Endothelial cell (in vitro differentiated cells): ENCODE data around the gene KRTAP20-3. TPM values are rescaled to one million over a fixed set of nuclear protein-coding genes. Genes with fewer than 3 reads are reported as not detected.

Experiments
- DNase-seq: peaks from one replicate; pipeline ENCODE4 v3.0.0; 2021; ENCODE audit warnings: low spot score
- H3K27ac Mint-ChIP-seq: one replicate; pipeline ENCODE4 v1.8.0; 2021; ENCODE audit warnings: mixed read lengths, inconsistent platforms; ENCODE audit not compliant: unreplicated experiment
- H3K27me3 Mint-ChIP-seq: one replicate; pipeline ENCODE4 v1.8.0; 2021; ENCODE audit warnings: mild to moderate bottlenecking, moderate library complexity, mixed read lengths, inconsistent platforms; ENCODE audit not compliant: unreplicated experiment
- H3K36me3 Mint-ChIP-seq: one replicate; pipeline ENCODE4 v1.8.0; 2021; ENCODE audit warnings: mild to moderate bottlenecking, low read depth, mixed read lengths, inconsistent platforms; ENCODE audit not compliant: unreplicated experiment
- H3K4me1 Mint-ChIP-seq: one replicate; pipeline ENCODE4 v1.8.0; 2021; ENCODE audit warnings: mild to moderate bottlenecking, mixed read lengths, inconsistent platforms; ENCODE audit not compliant: unreplicated experiment
- H3K4me3 Mint-ChIP-seq: one replicate; pipeline ENCODE4 v1.8.0; 2021; ENCODE audit warnings: mild to moderate bottlenecking, mixed read lengths, inconsistent platforms; ENCODE audit not compliant: unreplicated experiment
- H3K9me3 Mint-ChIP-seq: one replicate; pipeline ENCODE4 v1.8.0; 2021; ENCODE audit warnings: mixed read lengths, inconsistent platforms; ENCODE audit not compliant: unreplicated experiment
- total RNA-seq: library from RNA; stranded (reverse); fragmentation: NEBNext Ultra II Directional; extraction: Animal tissue kit (Norgen Biotek cat#: 25700); gene quantifications from one replicate; pipeline ENCODE4 v1.2.1, GENCODE V29; 2021; ENCODE audit not compliant: unreplicated experiment
- TF ChIP-seq, protein P1 (sequence below): fragments of 200-600 bp; sonication (generic); IDR thresholded peaks from one replicate; pipeline ENCODE4 v1.5.0; 2021; ENCODE audit warnings: antibody characterized with exemption; ENCODE audit not compliant: unreplicated experiment

Gene KRTAP20-3
- total RNA-seq, 1 donor from 2014 or later, result not detected

DNA sequence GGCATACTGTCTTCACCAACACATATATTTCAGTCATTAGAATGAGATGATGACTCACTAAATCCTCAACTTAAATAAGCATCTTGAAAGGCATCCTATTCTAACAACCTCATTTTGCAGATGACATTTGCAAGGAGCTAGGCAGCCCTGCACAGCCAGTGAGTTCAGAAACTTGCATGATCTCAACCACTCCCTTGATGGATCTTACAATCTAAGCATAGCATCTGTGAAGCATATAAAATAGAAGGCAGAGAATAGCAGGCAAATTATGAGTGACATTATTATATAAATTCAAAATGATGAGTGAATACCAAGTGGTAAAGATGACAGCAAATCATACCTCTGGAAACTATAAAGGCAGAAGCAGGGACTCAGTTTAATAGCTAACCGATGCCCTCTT, 31.6 kb downstream of the KRTAP20-3 start:
- TF ChIP-seq, protein P1, sequence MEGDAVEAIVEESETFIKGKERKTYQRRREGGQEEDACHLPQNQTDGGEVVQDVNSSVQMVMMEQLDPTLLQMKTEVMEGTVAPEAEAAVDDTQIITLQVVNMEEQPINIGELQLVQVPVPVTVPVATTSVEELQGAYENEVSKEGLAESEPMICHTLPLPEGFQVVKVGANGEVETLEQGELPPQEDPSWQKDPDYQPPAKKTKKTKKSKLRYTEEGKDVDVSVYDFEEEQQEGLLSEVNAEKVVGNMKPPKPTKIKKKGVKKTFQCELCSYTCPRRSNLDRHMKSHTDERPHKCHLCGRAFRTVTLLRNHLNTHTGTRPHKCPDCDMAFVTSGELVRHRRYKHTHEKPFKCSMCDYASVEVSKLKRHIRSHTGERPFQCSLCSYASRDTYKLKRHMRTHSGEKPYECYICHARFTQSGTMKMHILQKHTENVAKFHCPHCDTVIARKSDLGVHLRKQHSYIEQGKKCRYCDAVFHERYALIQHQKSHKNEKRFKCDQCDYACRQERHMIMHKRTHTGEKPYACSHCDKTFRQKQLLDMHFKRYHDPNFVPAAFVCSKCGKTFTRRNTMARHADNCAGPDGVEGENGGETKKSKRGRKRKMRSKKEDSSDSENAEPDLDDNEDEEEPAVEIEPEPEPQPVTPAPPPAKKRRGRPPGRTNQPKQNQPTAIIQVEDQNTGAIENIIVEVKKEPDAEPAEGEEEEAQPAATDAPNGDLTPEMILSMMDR, result no peak
- Mint-ChIP-seq H3K36me3 (no peaks in the 10 kb centered on the region), H3K9me3 (no peaks in the 10 kb centered on the region), H3K27me3 (peaks cover 1% of the 10 kb centered on the region), H3K4me1 (no peaks in the 10 kb centered on the region), H3K4me3 (no peak overlapping the region), H3K27ac (no peak overlapping the region)
- no peak for DNase-seq

DNA sequence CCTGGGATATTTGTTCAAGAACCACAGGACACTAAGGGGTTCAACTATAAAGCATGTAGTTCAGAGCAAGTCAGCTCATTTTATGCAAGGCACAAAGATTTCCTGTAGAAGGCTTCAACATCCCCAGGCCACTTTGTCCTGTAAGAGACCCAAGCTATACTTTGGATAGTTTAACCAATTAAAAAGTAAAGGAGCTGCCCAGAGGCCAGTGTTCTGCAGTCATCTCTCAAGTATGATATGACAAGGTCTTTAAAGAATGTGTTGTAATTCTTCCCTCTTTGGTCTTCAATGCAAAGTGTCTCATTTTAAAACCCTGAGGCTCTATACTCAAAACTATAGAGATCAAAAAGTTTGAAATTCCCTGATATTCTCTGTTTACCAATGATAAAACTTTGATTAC, 34.1 kb downstream of the KRTAP20-3 start:
- no peak overlapping the region for H3K4me3 Mint-ChIP-seq
- TF ChIP-seq, protein P1, result no peak
- H3K27me3 Mint-ChIP-seq, result no peaks in the 10 kb centered on the region
- no peak for DNase-seq
- no peak overlapping the region for H3K27ac Mint-ChIP-seq
- H3K4me1 Mint-ChIP-seq, result no peaks in the 10 kb centered on the region
- no peaks in the 10 kb centered on the region for H3K9me3 Mint-ChIP-seq
- H3K36me3 Mint-ChIP-seq, result no peaks in the 10 kb centered on the region

DNA sequence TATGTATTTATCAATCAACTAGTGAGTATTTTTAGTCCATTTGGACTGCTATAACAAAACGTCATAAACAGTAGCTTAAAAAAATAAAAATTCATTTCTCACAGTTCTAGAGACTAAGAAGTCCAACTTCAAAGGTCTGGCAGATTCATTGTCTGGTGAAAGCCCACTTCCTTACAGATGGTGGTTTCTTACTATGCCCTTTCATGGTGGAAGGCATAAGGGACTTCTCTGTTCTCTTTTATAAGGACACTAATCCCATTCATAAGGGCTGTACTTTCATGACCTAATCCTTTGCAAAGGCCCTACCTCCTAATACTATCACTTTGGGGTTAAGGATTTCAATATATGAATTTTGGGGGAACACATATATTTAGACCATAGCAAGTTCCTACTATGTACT, 37.9 kb downstream of the KRTAP20-3 start:
- Mint-ChIP-seq H3K36me3 (no peaks in the 10 kb centered on the region), H3K4me3 (no peak overlapping the region), H3K9me3 (no peaks in the 10 kb centered on the region), H3K4me1 (no peaks in the 10 kb centered on the region), H3K27me3 (no peaks in the 10 kb centered on the region), H3K27ac (no peak overlapping the region)
- TF ChIP-seq, protein P1, result no peak
- DNase-seq, result no peak

DNA sequence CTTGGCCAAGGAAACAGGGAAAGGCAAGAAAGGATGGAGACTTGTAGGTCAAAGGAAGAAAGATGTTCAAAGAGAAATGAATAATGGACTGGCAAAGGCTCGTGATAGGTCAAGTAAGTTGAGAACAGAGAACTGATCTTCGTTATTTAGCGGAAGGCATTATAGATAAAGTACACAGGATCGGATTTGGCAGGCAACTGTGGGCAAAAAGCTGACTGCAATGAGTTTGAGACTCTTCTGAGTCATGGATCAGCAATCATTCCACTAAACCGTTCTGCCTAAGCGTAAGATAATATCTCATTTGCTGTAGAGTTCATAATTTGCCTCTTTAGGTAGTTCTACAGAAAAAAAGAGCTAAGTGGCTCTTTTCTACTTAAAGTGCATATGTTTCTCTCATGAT, 41.8 kb downstream of the KRTAP20-3 start:
- H3K4me1 Mint-ChIP-seq, result no peaks in the 10 kb centered on the region
- DNase-seq, result no peak
- H3K27me3 Mint-ChIP-seq, result no peaks in the 10 kb centered on the region
- no peaks in the 10 kb centered on the region for H3K36me3 Mint-ChIP-seq
- no peak overlapping the region for H3K4me3 Mint-ChIP-seq
- H3K9me3 Mint-ChIP-seq, result no peaks in the 10 kb centered on the region
- TF ChIP-seq, protein P1, result no peak
- H3K27ac Mint-ChIP-seq, result no peak overlapping the region

DNA sequence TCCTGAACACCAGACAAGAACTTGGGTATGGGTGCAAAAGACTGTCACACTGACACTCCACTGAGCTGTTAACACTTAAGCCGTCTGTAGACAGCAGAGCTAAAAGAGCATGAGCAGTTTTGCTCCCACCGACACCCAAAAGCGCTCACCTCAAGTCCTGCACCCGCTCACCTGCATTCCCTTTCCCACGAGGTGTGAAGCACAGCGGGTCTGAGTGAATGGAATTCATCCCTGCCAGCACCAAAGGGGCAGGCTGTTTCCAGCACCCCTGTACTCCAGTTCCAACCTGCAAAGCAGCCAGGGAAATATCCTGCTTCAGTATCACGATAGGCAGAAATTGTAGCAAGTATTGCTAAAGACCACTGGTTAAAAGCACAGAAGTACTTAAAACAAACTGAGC, 47.2 kb downstream of the KRTAP20-3 start:
- Mint-ChIP-seq H3K9me3 (no peaks in the 10 kb centered on the region), H3K36me3 (no peaks in the 10 kb centered on the region), H3K4me3 (no peak overlapping the region), H3K27me3 (peaks cover 5% of the 10 kb centered on the region), H3K27ac (no peak overlapping the region), H3K4me1 (no peaks in the 10 kb centered on the region)
- DNase-seq, result no peak
- TF ChIP-seq, protein P1, result no peak

Other genes with a start within 250 kb of the KRTAP20-3 start
- not detected for gene KRTAP13-1, start 246.8 kb upstream of the KRTAP20-3 start, total RNA-seq
- gene KRTAP13-3, start 216.9 kb upstream of the KRTAP20-3 start, total RNA-seq, result not detected
- gene KRTAP13-4, start 212.6 kb upstream of the KRTAP20-3 start, total RNA-seq, result not detected
- gene KRTAP15-1, start 202.6 kb upstream of the KRTAP20-3 start, total RNA-seq, result not detected
- not detected for gene KRTAP19-1, start 162.5 kb upstream of the KRTAP20-3 start, total RNA-seq
- gene KRTAP19-2, start 155.4 kb upstream of the KRTAP20-3 start, total RNA-seq, result not detected
- not detected for gene KRTAP19-3, start 150.9 kb upstream of the KRTAP20-3 start, total RNA-seq
- gene KRTAP19-4, start 145.7 kb upstream of the KRTAP20-3 start, total RNA-seq, result not detected
- not detected for gene KRTAP19-5, start 140.7 kb upstream of the KRTAP20-3 start, total RNA-seq
- gene KRTAP19-6, start 101.0 kb upstream of the KRTAP20-3 start, total RNA-seq, result not detected
- gene KRTAP19-7, start 81.5 kb upstream of the KRTAP20-3 start, total RNA-seq, result not detected
- gene KRTAP22-2, start 52.5 kb upstream of the KRTAP20-3 start, total RNA-seq, result not detected
- not detected for gene KRTAP6-3, start 50.4 kb upstream of the KRTAP20-3 start, total RNA-seq
- gene KRTAP6-2, start 44.0 kb upstream of the KRTAP20-3 start, total RNA-seq, result not detected
- not detected for gene KRTAP22-1, start 41.8 kb upstream of the KRTAP20-3 start, total RNA-seq
- not detected for gene KRTAP6-1, start 28.9 kb upstream of the KRTAP20-3 start, total RNA-seq
- gene KRTAP20-1, start 26.4 kb upstream of the KRTAP20-3 start, total RNA-seq, result not detected
- not detected for gene KRTAP20-4, start 22.2 kb upstream of the KRTAP20-3 start, total RNA-seq
- not detected for gene KRTAP20-2, start 7.7 kb upstream of the KRTAP20-3 start, total RNA-seq
- not detected for gene KRTAP21-3, start 75.9 kb downstream of the KRTAP20-3 start, total RNA-seq
- gene KRTAP21-2, start 104.4 kb downstream of the KRTAP20-3 start, total RNA-seq, result not detected
- not detected for gene KRTAP21-1, start 112.6 kb downstream of the KRTAP20-3 start, total RNA-seq
- not detected for gene KRTAP8-1, start 170.4 kb downstream of the KRTAP20-3 start, total RNA-seq
- not detected for gene KRTAP7-1, start 186.9 kb downstream of the KRTAP20-3 start, total RNA-seq
- not detected for gene KRTAP11-1, start 238.7 kb downstream of the KRTAP20-3 start, total RNA-seq